K562 (cell line): ENCODE results near the gene BPIFB6. TPM values are rescaled to one million over a fixed set of nuclear protein-coding genes. Genes with fewer than 3 reads are reported as not detected.

Source experiments
- ATAC-seq: fragments of 200-7000 bp; cut with Tn5 transposase; 3 replicates; pipeline ENCODE4 v1.9.1; 2020; ENCODE audit warnings: moderate library complexity
- BruUV-seq: library from RNA; stranded (reverse); fragments of 400-500 nt; replicated peaks from 2 replicates; lab custom pipeline; 2021; lab: Mats Ljungman, UMichigan
- CTCF ChIA-PET: fragments of 300-600 bp; formaldehyde crosslinking; extraction: SDS; loops from one replicate; lab custom pipeline; 2021; ENCODE audit warnings: low intra/inter-chr PET ratio; lab: Yijun Ruan, JAX
- POLR2A ChIA-PET: fragments of 300-600, 350-650 bp; sonication (Branson Sonifier 250); formaldehyde crosslinking; extraction: SDS; loops from one replicate; lab custom pipeline; 2021; ENCODE audit warnings: antibody characterized with exemption, inconsistent platforms; lab: Yijun Ruan, JAX
- DNase-seq, 4 experiments: peaks; one replicate each; pipeline versions ENCODE4 v3.0.0 to v3.0.0-alpha.2; 2011 to 2018; ENCODE audit warnings: low spot score in 3 of 4, mixed read lengths in 3 of 4; ENCODE audit errors: extremely low read depth in 1 of 4
- FAIRE-seq: peaks from 2 replicates; lab custom pipeline; 2011; peaks lifted over from hg19 to GRCh38; lab: Jason Lieb, UNC
- H2AFZ ChIP-seq: 2 replicates; pipeline ENCODE4 v1.6.0; 2011; ENCODE audit warnings: low read depth, low read length, control low read depth, inconsistent platforms
- H3K27ac ChIP-seq: fragments of 200-600 bp; 3 replicates; pipeline ENCODE4 v1.8.0; 2011; ENCODE audit warnings: low read depth, mild to moderate bottlenecking, control low read depth, inconsistent platforms, low read length, moderate library complexity, mixed read lengths; ENCODE audit errors: extremely low read depth
- H3K27me3 ChIP-seq, 2 experiments: fragments of 300-600 bp in 1 of 2; 2 replicates in 1 of 2; 3 replicates in 1 of 2; pipeline versions ENCODE4 v1.6.0 to v1.8.0; 2011; ENCODE audit warnings: inconsistent platforms in 2 of 2, low read length in 2 of 2, mild to moderate bottlenecking in 1 of 2, mixed read lengths in 1 of 2, moderate library complexity in 1 of 2; ENCODE audit not compliant: control insufficient read depth in 2 of 2, insufficient read depth in 2 of 2
- H3K36me3 ChIP-seq: fragments of 300-600 bp; 3 replicates; pipeline ENCODE4 v1.8.0; 2011; ENCODE audit warnings: mild to moderate bottlenecking, low read length, inconsistent platforms; ENCODE audit not compliant: control insufficient read depth, insufficient read depth
- H3K4me1 ChIP-seq, 2 experiments: fragments of 200-600 bp in 1 of 2; replicated peaks in 1 of 2; 2 replicates in 1 of 2; 3 replicates in 1 of 2; pipeline versions ENCODE4 v1.5.1 to v1.8.0; 2011; ENCODE audit warnings: inconsistent platforms in 2 of 2, low read length in 2 of 2, mild to moderate bottlenecking in 1 of 2, mixed read lengths in 1 of 2, moderate library complexity in 1 of 2; ENCODE audit not compliant: control insufficient read depth in 2 of 2, insufficient read depth in 2 of 2
- H3K4me2 ChIP-seq: 2 replicates; pipeline ENCODE4 v1.6.1; 2011; ENCODE audit warnings: low read length, control low read depth, inconsistent platforms, mixed read lengths; ENCODE audit not compliant: insufficient read depth
- H3K4me3 ChIP-seq: fragments of 200-600 bp; sonication (generic), shearing (Covaris generic); 2 replicates; pipeline ENCODE4 v1.5.1; 2016; ENCODE audit warnings: control low read depth, inconsistent platforms
- H3K79me2 ChIP-seq: fragments of 200-600 bp; 3 replicates; pipeline ENCODE4 v1.8.0; 2011; ENCODE audit warnings: low read length, inconsistent platforms; ENCODE audit not compliant: control insufficient read depth, insufficient read depth
- H3K9ac ChIP-seq, 2 experiments: 2 replicates each; pipeline versions ENCODE4 v1.6.0 to v1.6.1; 2011; ENCODE audit warnings: low read depth in 2 of 2, low read length in 2 of 2, control low read depth in 1 of 2, inconsistent platforms in 1 of 2, mild to moderate bottlenecking in 1 of 2, mixed read lengths in 1 of 2; ENCODE audit not compliant: insufficient read depth in 1 of 2
- H3K9me1 ChIP-seq: one replicate; pipeline ENCODE4 v1.6.0; 2011; ENCODE audit warnings: inconsistent platforms, mild to moderate bottlenecking, low read length, moderate library complexity; ENCODE audit not compliant: control insufficient read depth, insufficient read depth
- H3K9me3 ChIP-seq: replicated peaks from 2 replicates; pipeline ENCODE4 v1.5.1; 2011; ENCODE audit warnings: low read depth, low read length, inconsistent platforms; ENCODE audit not compliant: control insufficient read depth, insufficient read depth
- H4K20me1 ChIP-seq: replicated peaks from 2 replicates; pipeline ENCODE4 v1.6.1; 2011; ENCODE audit warnings: low read length, inconsistent platforms, mixed read lengths; ENCODE audit not compliant: control insufficient read depth, insufficient read depth
- E4F1 ChIP-seq: fragments of 250-450 bp; sonication (Bioruptor Pico); IDR thresholded peaks from 2 replicates; pipeline ENCODE4 v1.5.0; 2021; ENCODE audit warnings: mild to moderate bottlenecking, borderline replicate concordance
- MIER1 ChIP-seq: fragments of 450-650 bp; IDR thresholded peaks from 2 replicates; pipeline ENCODE4 v1.6.1; 2016; ENCODE audit warnings: antibody characterized with exemption, mild to moderate bottlenecking, low read depth
- PHF20 ChIP-seq: fragments of 450-650 bp; IDR thresholded peaks from 2 replicates; pipeline ENCODE4 v1.6.1; 2018; ENCODE audit not compliant: partially characterized antibody
- PHF21A ChIP-seq: fragments of 450-650 bp; IDR thresholded peaks from 2 replicates; pipeline ENCODE4 v1.6.1; 2017; ENCODE audit warnings: low read depth, borderline replicate concordance
- POLR2AphosphoS5 ChIP-seq: IDR thresholded peaks from 2 replicates; pipeline ENCODE4 v1.6.1; 2011; ENCODE audit warnings: mild to moderate bottlenecking, low read depth, low read length, moderate library complexity; ENCODE audit not compliant: control insufficient read depth, insufficient read depth
- RNF219 ChIP-seq: fragments of 250-450 bp; sonication (Bioruptor Pico); IDR thresholded peaks from 2 replicates; pipeline ENCODE4 v1.5.0; 2022; ENCODE audit warnings: mild to moderate bottlenecking
- SIN3A ChIP-seq, 2 experiments: fragments of 150-350 bp in 1 of 2; IDR thresholded peaks; 2 replicates each; pipeline ENCODE4 v1.6.1; 2011 to 2016; ENCODE audit warnings: borderline replicate concordance in 2 of 2, low read depth in 2 of 2, low read length in 2 of 2, mild to moderate bottlenecking in 2 of 2, moderate library complexity in 2 of 2; ENCODE audit not compliant: control insufficient read depth in 1 of 2
- ZNF318 ChIP-seq, 2 experiments: fragments of 450-650 bp; IDR thresholded peaks; 2 replicates each; pipeline ENCODE4 v1.6.1; 2016; ENCODE audit warnings: mild to moderate bottlenecking in 2 of 2, borderline replicate concordance in 1 of 2, low read depth in 1 of 2, moderate library complexity in 1 of 2
- ZNF75A ChIP-seq: fragments of 450-650 bp; formaldehyde crosslinking; IDR thresholded peaks from 2 replicates; pipeline ENCODE4 v1.4.0; 2020; ENCODE audit warnings: mild to moderate bottlenecking
- WGBS: fragments of 100-300 bp; shearing (Covaris generic); methylation state at CpG from one replicate; pipeline ENCODE4 v1.1.6; 2016; ENCODE audit warnings: low coverage, mixed read lengths; ENCODE audit not compliant: insufficient coverage; ENCODE audit errors: missing lambda C conversion rate; 5-methylcytosine and 5-hydroxymethylcytosine counted together
- in situ Hi-C: fragments of 300-500 bp; cut with MboI; formaldehyde crosslinking; loops from 4 replicates; pipeline ENCODE4 v1.15.0; 2018; ENCODE audit warnings: inconsistent platforms, mixed read lengths
- intact Hi-C: fragments of 100-400 bp; cut with micrococcal nuclease; formaldehyde crosslinking; loops from 2 replicates; pipeline ENCODE4 v1.14.2; 2022
- polyA plus RNA-seq, 8 experiments: library from polyadenylated mRNA; depleted of rRNA in 4 of 8; stranded (reverse) in 5 of 8; unstranded in 3 of 8; fragments of >200 nt; fragmentation: Nextera tagmentation in 2 of 8; fragmentation: Illumina TruSeq in 1 of 8; extraction: Ambion mirVana in 2 of 8; extraction: Trizol in 1 of 8; gene quantifications; 2 replicates each; pipeline versions ENCODE4 v1.2.1 to v1.2.3, GENCODE V29; 2011 to 2014; ENCODE audit warnings: inconsistent platforms in 1 of 8, missing spikeins in 1 of 8
- total RNA-seq, 7 experiments: library from RNA; depleted of rRNA in 6 of 7; stranded (reverse); fragments of >200 nt in 6 of 7; fragmentation: Illumina TruSeq in 2 of 7; extraction: Trizol in 2 of 7; gene quantifications; 2 replicates each; pipeline versions ENCODE4 v1.2.1 to v1.2.3, GENCODE V29; 2011 to 2021; ENCODE audit warnings: low replicate concordance in 1 of 7

Gene BPIFB6
- total and polyA plus RNA-seq, 9 of the 15 experiments (the other 6 are each of a cell fraction or from before 2014, with no cell fraction given) = not detected

- BruUV-seq = no TSS peak
- no peak overlapping the region for H3K4me2 ChIP-seq
- no peaks in the 10 kb centered on the region; the same call in 1 of the 2 replicates for H4K20me1 ChIP-seq
- 0 out of 5 replicates have a peak, but pooled peaks cover 0 to 3% of the 10 kb centered on the region in 2 experiments for H3K4me1 ChIP-seq
- peaks cover 2 to 18% of the 10 kb centered on the region in 2 experiments; a peak in 3 of 5 replicates for H3K27me3 ChIP-seq
- no peak overlapping the region for H3K9ac ChIP-seq
- ChIA-PET CTCF (no interaction called here), POLR2A (interaction anchor here (0.5 kb wide), 1 partner anchor 204 kb away, joined by 3 read pairs; no protein-coding TSS in a partner anchor)
- in situ Hi-C loops = no loop called here
- H3K36me3 ChIP-seq = no peaks in the 10 kb centered on the region
- no peak for ATAC-seq
- 0% methylated on average over 1 of the region's 1 CpG for WGBS
- H3K4me3 ChIP-seq = no peak overlapping the region
- no peak overlapping the region for H3K27ac ChIP-seq
- no peaks in the 10 kb centered on the region for H3K79me2 ChIP-seq
- no peak for DNase-seq
- FAIRE-seq = no peak
- H3K9me1 ChIP-seq = peaks cover 2% of the 10 kb centered on the region
- intact Hi-C loops = no loop called here
- no peak overlapping the region for H2AFZ ChIP-seq
- H3K9me3 ChIP-seq = no peaks in the 10 kb centered on the region
- TF ChIP-seq ZNF75A (CRISPR knock-in tag) (no peak), E4F1 (CRISPR knock-in tag) (no peak), POLR2AphosphoS5 (no peak), SIN3A (IDR thresholded peaks at IDR 0.05; ENCODE audit: borderline replicate concordance in 2 of 2, control insufficient read depth in 1 of 2, low read depth in 2 of 2, low read length in 2 of 2) (no peak), MIER1 (no peak), RNF219 (no peak), PHF20 (no peak), ZNF318 (IDR thresholded peaks at IDR 0.05; ENCODE audit: borderline replicate concordance in 1 of 2, low read depth in 1 of 2) (no peak), PHF21A (no peak)
Observed at GRCh38 chr20:33024243-33024560, 7.2 kb upstream of the BPIFB6 start.
